ENCODE results near the gene SNRPA. TPM values are rescaled to one million over a fixed set of nuclear protein-coding genes. Genes with fewer than 3 reads are reported as not detected.
A peak's percentile ranks its signal among the peaks of the same experiment; 100 is the strongest.

The SNRPA gene
- total RNA-seq, 4 donors from 2014 or later, result 52.8 to 92.7 (median 70.9) TPM

GRCh38 chr19:40747536-40747935 is 3.5 kb upstream of the SNRPA start:
- 82 to 91% methylated on average over 7 of the region's 7 CpGs for WGBS, 2 donors
- no peak for DNase-seq (ENCODE audit: low spot score in 2 of 2)
- peaks cover 0 to 14% (median 0%) of the 10 kb centered on the region in 3 donors for H3K36me3 ChIP-seq
- no peaks in the 10 kb centered on the region for H3K9me3 ChIP-seq
- no peaks in the 10 kb centered on the region for H3K27me3 ChIP-seq
- peaks cover 0 to 44% (median 15%) of the 10 kb centered on the region in 4 donors for H3K4me1 ChIP-seq
- H3K27ac ChIP-seq, result peak overlapping the region in 2 of 4 donors; percentile 32 to 68
- H3K4me3 ChIP-seq, result no peak overlapping the region
- no peak for TF ChIP-seq POLR2A (IDR thresholded peaks at IDR 0.05)
- TF ChIP-seq CTCF (IDR thresholded peaks at IDR 0.05), result no peak
- no peak for TF ChIP-seq EP300 (IDR thresholded peaks at IDR 0.05)

- 0 to 1% methylated on average over 41 to 42 of the region's 43 CpGs for WGBS, 2 donors
- H3K4me1 ChIP-seq, result peaks cover 0 to 58% (median 26%) of the 10 kb centered on the region in 4 donors
- TF ChIP-seq CTCF (IDR thresholded peaks at IDR 0.05), result peak in 2 of 5 experiments; percentile 30 to 35
- TF ChIP-seq POLR2A (IDR thresholded peaks at IDR 0.05), result peak; percentile 85 to 93
- TF ChIP-seq EP300 (IDR thresholded peaks at IDR 0.05), result peak; percentile 92 to 96
Observed at GRCh38 chr19:40750058-40750873, 737 bp upstream of the SNRPA start, which contains the start of gene ACTMAP. Gene ACTMAP (minus strand): TSS chr19:40750477. CDS start chr19:40749803, 674 bp downstream.

GRCh38 chr19:40752257-40752781 is 1.3 kb downstream of the SNRPA start:
- H3K27ac ChIP-seq, result peak overlapping the region in 3 of 4 donors; percentile 91 to 94 (median 93)
- TF ChIP-seq POLR2A (IDR thresholded peaks at IDR 0.05) (no peak), EP300 (IDR thresholded peaks at IDR 0.05) (no peak), CTCF (IDR thresholded peaks at IDR 0.05) (no peak)
- no peak for DNase-seq (ENCODE audit: low spot score in 2 of 2)
- peaks cover 0 to 32% (median under 1%) of the 10 kb centered on the region in 3 donors for H3K36me3 ChIP-seq
- H3K4me1 ChIP-seq, result peaks cover 0 to 71% (median 39%) of the 10 kb centered on the region in 4 donors
- H3K27me3 ChIP-seq, result no peaks in the 10 kb centered on the region
- H3K9me3 ChIP-seq, result no peaks in the 10 kb centered on the region
- peak overlapping the region; percentile 78 to 85 (median 80) for H3K4me3 ChIP-seq
- WGBS, 2 donors, result 82% methylated on average over 12 of the region's 12 CpGs

More at GRCh38 chr19:40750058-40750873, 737 bp upstream of the SNRPA start, which contains the start of gene ACTMAP:
- H3K9me3 ChIP-seq, result no peaks in the 10 kb centered on the region
- H3K36me3 ChIP-seq, result peaks cover 0 to 13% (median 0%) of the 10 kb centered on the region in 3 donors
- peak within 1 kb of the TSS; percentile 78 to 85 (median 80) for H3K4me3 ChIP-seq
- peak; percentile 99 to 100 for DNase-seq (ENCODE audit: low spot score in 2 of 2)
- no peaks in the 10 kb centered on the region for H3K27me3 ChIP-seq
- H3K27ac ChIP-seq, result peak within 1 kb of the TSS; percentile 85 to 97 (median 92)

GRCh38 chr19:40754611-40755247 is 3.7 kb downstream of the SNRPA start:
- H3K4me1 ChIP-seq, result peaks cover 0 to 55% (median 32%) of the 10 kb centered on the region in 4 donors
- no peak for TF ChIP-seq EP300 (IDR thresholded peaks at IDR 0.05)
- no peak for DNase-seq (ENCODE audit: low spot score in 2 of 2)
- 79 to 81% methylated on average over 9 of the region's 9 CpGs for WGBS, 2 donors
- peak overlapping the region in 2 of 4 donors; percentile 16 to 63 for H3K27ac ChIP-seq
- H3K9me3 ChIP-seq, result no peaks in the 10 kb centered on the region
- H3K36me3 ChIP-seq, result peaks cover 0 to 56% (median 19%) of the 10 kb centered on the region in 3 donors
- peak overlapping the region in 1 of 4 donors; percentile 1 for H3K4me3 ChIP-seq
- H3K27me3 ChIP-seq, result no peaks in the 10 kb centered on the region

DNA sequence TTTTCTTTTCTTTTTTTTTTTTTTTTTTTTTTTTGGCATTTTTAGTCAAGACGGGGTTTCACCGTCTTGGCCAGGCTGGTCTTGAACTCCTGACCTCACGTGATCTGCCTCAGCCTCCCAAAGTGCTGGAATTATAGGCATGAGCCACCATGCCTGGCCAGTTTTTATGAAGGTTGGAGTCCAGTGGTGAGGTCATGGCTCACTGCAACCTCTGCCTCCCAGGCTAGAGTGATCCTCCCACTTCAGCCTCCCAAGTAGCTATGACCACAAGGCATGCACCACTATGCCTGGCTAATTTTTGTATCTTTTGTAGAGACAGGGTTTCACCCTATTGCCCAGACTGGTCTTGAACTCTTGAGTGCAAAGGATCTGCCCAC is 4.2 kb downstream of the SNRPA start:
- DNase-seq (ENCODE audit: low spot score in 2 of 2), result no peak

More for the DNA sequence above, 4.2 kb downstream of the SNRPA start:
- Histone ChIP-seq H3K4me3 (no peak overlapping the region), H3K27me3 (no peaks in the 10 kb centered on the region), H3K4me1 (peaks cover 0 to 52% (median 29%) of the 10 kb centered on the region in 4 donors), H3K27ac (no peak overlapping the region), H3K36me3 (peaks cover 0 to 61% (median 24%) of the 10 kb centered on the region in 3 donors), H3K9me3 (no peaks in the 10 kb centered on the region)
- WGBS, 2 donors, result 86 to 97% methylated on average over 3 of the region's 3 CpGs
- TF ChIP-seq CTCF (IDR thresholded peaks at IDR 0.05) (no peak), POLR2A (IDR thresholded peaks at IDR 0.05) (no peak), EP300 (IDR thresholded peaks at IDR 0.05) (no peak)
